WTC11 (cell line): Measurements from ENCODE around the gene DGCR2.

Experiments used
- CBFB ChIP-seq: sonication (generic); formaldehyde crosslinking; IDR thresholded peaks from 2 replicates; pipeline ENCODE4 v1.8.1; 2022; ENCODE audit warnings: mild to moderate bottlenecking, low read depth, missing genetic modification reagents
- CTCF ChIP-seq: fragments of 200-600 bp; IDR thresholded peaks from 2 replicates; pipeline ENCODE4 v1.8.0; 2022; ENCODE audit warnings: antibody characterized with exemption
- GABPB1 ChIP-seq: sonication (generic); formaldehyde crosslinking; IDR thresholded peaks from 2 replicates; pipeline ENCODE4 v1.8.1; 2023; ENCODE audit warnings: mild to moderate bottlenecking, missing genetic modification reagents
- NR2C2 ChIP-seq: sonication (generic); formaldehyde crosslinking; IDR thresholded peaks from 2 replicates; pipeline ENCODE4 v1.8.0; 2022; ENCODE audit warnings: mild to moderate bottlenecking, missing genetic modification reagents
- NR3C1 ChIP-seq: sonication (generic); formaldehyde crosslinking; conservative IDR thresholded peaks from 2 replicates; pipeline ENCODE4 v1.8.1; 2023; ENCODE audit warnings: low read depth, mild to moderate bottlenecking, missing genetic modification reagents
- ZNF416 ChIP-seq: fragments of 250-450 bp; sonication (Bioruptor Pico); IDR thresholded peaks from 2 replicates; pipeline ENCODE4 v1.9.0; 2021; ENCODE audit warnings: mild to moderate bottlenecking, inconsistent platforms

- TF ChIP-seq NR2C2 (CRISPR knock-in tag), result no peak
- no peak for TF ChIP-seq CTCF
- TF ChIP-seq GABPB1 (CRISPR knock-in tag), result no peak
- TF ChIP-seq CBFB (CRISPR knock-in tag), result no peak
- TF ChIP-seq NR3C1, result no peak
- no peak for TF ChIP-seq ZNF416 (CRISPR knock-in tag)
Observed at GRCh38 chr22:19041704-19042074, 80.5 kb downstream of the DGCR2 start.
